GM20000 (cell line): Measurements from ENCODE around the gene CCDC187.
"Not testable (repeated sequence)": the region's sequence is repeated elsewhere in the genome, so short reads cannot be mapped to it uniquely, and the experiment has no call there.

ENCODE experiments used
- DNase-seq: peaks from one replicate; pipeline ENCODE4 v3.0.0; 2012; ENCODE audit warnings: low spot score
- TF ChIP-seq, protein P1 (sequence below): IDR thresholded peaks from 2 replicates; pipeline ENCODE4 v1.5.1; 2012; ENCODE audit warnings: mild to moderate bottlenecking, control low read depth; ENCODE audit errors: extremely low read depth, missing control alignments

The CCDC187 gene

DNA sequence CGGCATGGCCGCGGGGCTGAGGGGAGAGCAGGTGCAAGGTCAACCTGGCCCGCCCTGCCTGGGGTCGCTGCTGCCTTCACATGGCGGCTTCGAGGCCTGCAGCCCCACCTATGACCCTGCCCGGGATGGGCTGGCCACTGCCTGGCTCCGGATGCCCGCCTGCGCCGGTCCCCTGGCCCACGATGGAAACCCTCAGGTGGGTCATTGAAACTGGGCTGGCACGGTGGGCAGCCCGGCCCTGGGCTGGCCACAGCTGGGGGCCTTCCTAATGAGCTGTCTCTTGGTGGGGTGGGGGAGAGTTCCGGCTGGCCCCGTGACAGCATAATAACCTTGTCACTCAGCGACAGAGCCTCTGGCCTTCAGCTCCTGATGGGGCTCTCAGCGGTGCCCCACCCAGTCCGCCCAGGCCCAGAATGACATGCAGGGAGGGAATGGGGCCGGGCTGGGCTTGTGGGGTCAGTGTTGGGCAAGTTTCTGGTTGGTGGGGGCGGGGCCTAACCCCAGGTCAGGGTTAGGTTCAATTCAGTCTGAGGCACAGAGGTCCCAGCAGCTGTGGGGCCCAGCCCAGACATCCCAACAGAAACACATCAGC lies at the start of gene CCDC187:
Gene CCDC187 (minus strand): TSS at position 270 of the 592 bp plus-strand sequence. CDS start 264 bp downstream, at position 6.
- no peak for DNase-seq
- TF ChIP-seq, protein P1, sequence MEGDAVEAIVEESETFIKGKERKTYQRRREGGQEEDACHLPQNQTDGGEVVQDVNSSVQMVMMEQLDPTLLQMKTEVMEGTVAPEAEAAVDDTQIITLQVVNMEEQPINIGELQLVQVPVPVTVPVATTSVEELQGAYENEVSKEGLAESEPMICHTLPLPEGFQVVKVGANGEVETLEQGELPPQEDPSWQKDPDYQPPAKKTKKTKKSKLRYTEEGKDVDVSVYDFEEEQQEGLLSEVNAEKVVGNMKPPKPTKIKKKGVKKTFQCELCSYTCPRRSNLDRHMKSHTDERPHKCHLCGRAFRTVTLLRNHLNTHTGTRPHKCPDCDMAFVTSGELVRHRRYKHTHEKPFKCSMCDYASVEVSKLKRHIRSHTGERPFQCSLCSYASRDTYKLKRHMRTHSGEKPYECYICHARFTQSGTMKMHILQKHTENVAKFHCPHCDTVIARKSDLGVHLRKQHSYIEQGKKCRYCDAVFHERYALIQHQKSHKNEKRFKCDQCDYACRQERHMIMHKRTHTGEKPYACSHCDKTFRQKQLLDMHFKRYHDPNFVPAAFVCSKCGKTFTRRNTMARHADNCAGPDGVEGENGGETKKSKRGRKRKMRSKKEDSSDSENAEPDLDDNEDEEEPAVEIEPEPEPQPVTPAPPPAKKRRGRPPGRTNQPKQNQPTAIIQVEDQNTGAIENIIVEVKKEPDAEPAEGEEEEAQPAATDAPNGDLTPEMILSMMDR: no peak

DNA sequence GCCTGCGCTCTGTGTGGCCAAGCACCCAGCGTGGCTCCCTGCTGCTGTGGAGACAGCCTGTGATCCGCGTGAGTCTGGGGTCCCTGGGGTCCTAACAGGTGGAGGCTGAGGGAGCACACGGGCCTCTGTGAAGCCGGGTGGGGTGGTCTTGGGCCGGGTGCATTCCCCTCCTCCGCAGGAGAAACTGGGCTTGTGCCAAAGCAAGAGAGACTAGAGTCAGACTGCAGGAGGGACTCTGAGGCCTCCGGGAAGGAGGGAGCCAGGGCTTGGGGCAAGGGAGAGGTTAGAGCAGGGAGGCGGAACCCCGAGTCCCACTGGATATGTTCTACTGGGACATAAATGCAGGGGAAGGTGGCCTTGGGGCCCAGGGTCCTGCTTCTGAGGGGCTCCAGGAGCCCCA lies 49.2 kb upstream of the CCDC187 start:
- no peak for DNase-seq
- TF ChIP-seq, protein P1: no peak

DNA sequence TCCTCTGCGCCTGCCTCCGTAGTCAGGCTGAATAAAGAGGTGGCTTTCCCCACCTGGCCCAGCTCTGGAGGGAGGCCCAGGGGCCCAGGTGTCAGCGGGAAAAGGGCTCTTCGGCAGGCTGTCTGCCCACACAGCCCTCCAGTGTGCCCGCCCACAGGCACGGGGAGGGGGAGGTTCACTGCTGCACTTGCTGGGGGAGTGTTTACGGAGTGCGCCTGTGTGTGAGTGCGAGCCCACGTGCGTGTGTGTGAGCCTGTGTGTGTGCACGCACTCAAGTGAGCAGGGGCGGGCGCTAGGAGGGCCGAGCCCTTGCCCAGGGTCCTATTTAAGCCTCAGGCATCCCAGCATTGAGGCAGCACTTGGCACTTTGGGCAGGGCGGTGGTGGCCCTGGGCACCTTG lies 48.8 kb upstream of the CCDC187 start:
- no peak for DNase-seq
- TF ChIP-seq, protein P1: no peak

DNA sequence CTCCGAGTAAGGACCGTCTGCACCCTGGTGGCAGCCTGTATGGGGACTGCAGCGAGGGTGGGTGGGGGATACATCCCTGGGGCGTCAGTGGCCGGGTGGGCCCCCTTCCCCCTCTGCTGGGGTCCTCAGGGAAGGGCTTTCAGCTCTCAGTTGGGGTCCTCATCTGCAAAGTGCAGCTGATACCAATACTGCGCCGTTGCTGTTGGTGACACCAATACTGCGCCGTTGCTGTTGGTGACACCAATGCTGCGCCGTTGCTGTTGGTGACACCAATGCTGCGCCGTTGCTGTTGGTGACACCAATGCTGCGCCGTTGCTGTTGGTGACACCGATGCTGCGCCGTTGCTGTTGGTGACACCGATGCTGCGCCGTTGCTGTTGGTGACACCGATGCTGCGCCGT lies 48.0 kb upstream of the CCDC187 start:
- not testable (repeated sequence) for DNase-seq

DNA sequence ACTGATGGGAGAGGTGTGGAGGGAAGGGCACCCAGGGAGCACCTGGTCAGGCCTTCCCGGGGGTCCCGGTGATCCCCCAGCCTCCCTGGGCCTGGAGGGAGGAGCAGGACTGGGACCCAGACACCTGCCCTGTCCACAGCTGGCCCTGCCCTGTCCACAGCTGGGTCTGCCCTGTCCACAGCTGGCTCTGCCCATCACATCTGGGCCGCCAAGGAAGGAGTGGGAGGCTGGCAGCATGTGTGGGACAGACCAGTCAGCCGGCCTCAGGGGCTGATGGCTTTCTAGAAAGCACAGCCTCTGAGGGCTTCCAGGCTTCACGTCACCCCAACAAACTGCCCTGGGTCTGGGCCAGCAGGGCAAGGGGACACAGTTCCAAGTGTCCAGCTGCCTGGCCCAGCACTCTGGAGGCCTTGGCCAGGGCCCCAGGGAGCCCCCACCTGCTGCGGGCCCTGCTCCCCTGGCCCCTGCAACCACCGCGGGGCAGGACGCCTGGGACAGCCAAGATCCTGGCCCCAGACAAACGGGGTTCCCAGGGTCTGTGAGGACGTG lies 47.4 kb upstream of the CCDC187 start:
- TF ChIP-seq, protein P1: no peak
- no peak for DNase-seq

DNA sequence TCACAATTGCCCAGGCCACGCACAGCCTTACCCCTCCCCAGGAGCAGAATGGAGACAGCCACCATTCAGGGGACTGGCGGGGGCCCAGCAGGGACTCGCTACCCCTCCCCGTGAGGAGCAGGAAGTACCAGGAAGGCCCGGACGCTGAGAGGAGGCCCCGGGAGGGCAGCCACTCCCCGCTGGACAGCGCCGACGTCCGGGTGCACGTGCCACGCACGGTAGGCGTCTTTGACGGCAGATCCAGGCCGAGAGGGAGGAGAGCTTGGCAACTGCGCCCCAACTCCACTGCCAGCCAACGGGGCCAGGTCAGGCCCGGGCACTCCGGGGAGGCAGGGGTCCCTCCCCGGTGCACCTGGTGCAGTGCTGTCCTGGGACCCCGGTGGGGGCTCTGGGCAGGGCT lies 45.7 kb upstream of the CCDC187 start:
- TF ChIP-seq, protein P1: no peak
- DNase-seq: no peak

DNA sequence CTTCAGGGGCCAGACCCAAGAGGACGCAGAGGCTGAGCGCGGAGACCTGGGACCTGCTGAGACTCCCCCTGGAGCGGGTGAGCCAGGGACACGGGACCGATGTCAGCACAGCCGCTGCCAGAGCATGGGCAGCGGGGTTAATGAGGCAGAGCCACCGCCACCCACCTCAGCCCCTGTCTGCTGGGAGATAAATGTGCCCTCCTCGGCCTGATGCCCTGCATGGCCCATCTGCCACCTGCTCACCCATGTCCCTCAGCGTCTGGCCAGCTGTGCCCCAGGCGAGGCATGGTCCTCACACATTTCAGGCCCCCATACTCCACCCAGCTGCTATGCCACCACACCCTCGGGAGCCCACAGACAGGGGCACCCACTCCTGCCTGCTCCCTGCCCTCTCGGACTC lies 44.8 kb upstream of the CCDC187 start:
- TF ChIP-seq, protein P1: no peak
- DNase-seq: no peak
